ENCODE data around the gene HECTD4. TPM values are rescaled to one million over a fixed set of nuclear protein-coding genes. Genes with fewer than 3 reads are reported as not detected.

Gene HECTD4
- total and polyA plus RNA-seq, 2 of the 4 experiments (the other 2 are of a cell fraction) = 12.9 to 13.0 TPM

DNA sequence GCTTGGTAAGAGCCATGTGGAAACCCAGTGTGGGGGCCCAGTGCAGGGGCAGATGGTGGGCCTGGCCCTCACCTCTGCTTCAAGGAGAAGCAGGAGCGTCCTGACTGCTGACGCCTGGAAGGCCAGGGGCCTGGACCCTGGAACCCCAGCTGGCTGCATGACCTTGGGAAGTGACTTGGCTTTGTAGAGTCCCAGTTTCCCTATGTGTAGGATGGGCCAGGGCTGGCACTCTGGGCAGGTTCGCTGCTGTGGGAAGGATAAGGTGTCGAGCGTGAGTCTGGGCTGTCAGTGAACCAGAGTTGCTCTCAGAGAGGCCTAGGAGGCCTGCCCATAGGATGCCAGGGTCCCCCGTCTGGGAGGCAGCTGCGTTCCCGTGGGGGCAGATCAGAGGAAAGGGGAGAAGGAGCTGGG lies 213.7 kb downstream of the HECTD4 start:
- H3K4me3 ChIP-seq (ENCODE audit: insufficient read depth, low read depth, low read length) = no peak overlapping the region
- H3K9me1 ChIP-seq (ENCODE audit: insufficient read depth, low read length) = 0 out of 2 replicates have a peak, but pooled peaks cover 4% of the 10 kb centered on the region
- no peak for ATAC-seq (ENCODE audit: low read depth)
- H4K91ac ChIP-seq (ENCODE audit: insufficient read depth, low read depth, low read length) = no peak overlapping the region
- in situ Hi-C loops (cut with MboI; ENCODE audit: low sequenced_read_pairs) (no loop called here), dilution Hi-C loops (cut with HindIII; ENCODE audit: low sequenced_read_pairs, unreplicated experiment) (no loop called here), intact Hi-C loops (cut with micrococcal nuclease) (no loop called here)
- WGBS, 2 experiments (ENCODE audit: extremely low coverage in 2 of 2, insufficient read length in 1 of 2) = no CpG with 5 or more reads among the region's 8 CpGs
- H3K9me3 ChIP-seq (ENCODE audit: control insufficient read depth, insufficient read depth, low read length) = no peaks in the 10 kb centered on the region
- H3K9ac ChIP-seq (ENCODE audit: low read depth, low read length) = no peak overlapping the region
- no peaks in the 10 kb centered on the region for H3K4me1 ChIP-seq (ENCODE audit: control insufficient read depth, insufficient read depth, low read length)
- H3K4me2 ChIP-seq (ENCODE audit: low read depth, low read length) = no peak overlapping the region
- H3K23ac ChIP-seq (ENCODE audit: low read depth, low read length) = no peak overlapping the region
- H2BK20ac ChIP-seq (ENCODE audit: low read depth, low read length) = no peak overlapping the region
- H3K56ac ChIP-seq (ENCODE audit: extremely low read depth, insufficient read depth, low read length) = no peak overlapping the region
- no peak overlapping the region for H2AFZ ChIP-seq (replicated peaks; ENCODE audit: low read length, poor library complexity)
- H3K27ac ChIP-seq (ENCODE audit: insufficient read depth, low read length) = no peak overlapping the region
- peak overlapping the region; percentile 26 for H2AK9ac ChIP-seq (replicated peaks; ENCODE audit: low read depth, low read length, poor library complexity)
- H3K79me1 ChIP-seq (ENCODE audit: low read depth in 1 of 2, low read length in 2 of 2) = no peaks in the 10 kb centered on the region
- H4K20me1 ChIP-seq (ENCODE audit: insufficient read depth, low read length) = no peaks in the 10 kb centered on the region
- no peaks in the 10 kb centered on the region for H3K27me3 ChIP-seq (ENCODE audit: control insufficient read depth, insufficient read depth, low read length)
- H4K5ac ChIP-seq (ENCODE audit: low read depth, low read length) = no peak overlapping the region
- CTCF ChIA-PET = no interaction called here
- no peak overlapping the region for H4K8ac ChIP-seq (ENCODE audit: low read depth in 2 of 2, low read length in 2 of 2)
- H3K36me3 ChIP-seq (ENCODE audit: control insufficient read depth, insufficient read depth, low read length) = peaks cover 28% of the 10 kb centered on the region
- H3K4ac ChIP-seq (ENCODE audit: low read depth, low read length) = no peak overlapping the region
- H2BK5ac ChIP-seq (ENCODE audit: low read depth, low read length, poor library complexity, severe bottlenecking) = no peak overlapping the region
- BruUV-seq (replicated peaks) = no TSS peak
- no peak overlapping the region for H2BK120ac ChIP-seq (ENCODE audit: low read depth, low read length)
- DNase-seq = no peak
- no peak overlapping the region for H2AK5ac ChIP-seq (ENCODE audit: low read depth, low read length)
- no peak overlapping the region for H3K14ac ChIP-seq (replicated peaks; ENCODE audit: low read depth, low read length)
- H2BK15ac ChIP-seq (ENCODE audit: low read depth, low read length) = no peak overlapping the region
- no peak overlapping the region for H3K18ac ChIP-seq (ENCODE audit: low read depth, low read length)
- no peak for TF ChIP-seq CHD1 (IDR thresholded peaks at IDR 0.05; ENCODE audit: low read depth, low read length)
- no peak for TF ChIP-seq POLR2A (IDR thresholded peaks at IDR 0.05; ENCODE audit: low read depth, low read length)
- TF ChIP-seq MAFK (IDR thresholded peaks at IDR 0.05; ENCODE audit: low read depth, low read length) = no peak
- no peak for TF ChIP-seq RAD21 (IDR thresholded peaks at IDR 0.05; ENCODE audit: low read length)
- no peak for TF ChIP-seq MAZ (IDR thresholded peaks at IDR 0.05; ENCODE audit: borderline replicate concordance, low read depth, low read length)
- TF ChIP-seq RCOR1 (IDR thresholded peaks at IDR 0.05; ENCODE audit: insufficient replicate concordance, low read length) = no peak
- no peak for TF ChIP-seq SMC3 (IDR thresholded peaks at IDR 0.05; ENCODE audit: low read depth, low read length)
- TF ChIP-seq CEBPB (IDR thresholded peaks at IDR 0.05; ENCODE audit: low read depth, low read length) = no peak
- no peak for TF ChIP-seq BHLHE40 (IDR thresholded peaks at IDR 0.05; ENCODE audit: low read depth, low read length)
- TF ChIP-seq, protein P1, sequence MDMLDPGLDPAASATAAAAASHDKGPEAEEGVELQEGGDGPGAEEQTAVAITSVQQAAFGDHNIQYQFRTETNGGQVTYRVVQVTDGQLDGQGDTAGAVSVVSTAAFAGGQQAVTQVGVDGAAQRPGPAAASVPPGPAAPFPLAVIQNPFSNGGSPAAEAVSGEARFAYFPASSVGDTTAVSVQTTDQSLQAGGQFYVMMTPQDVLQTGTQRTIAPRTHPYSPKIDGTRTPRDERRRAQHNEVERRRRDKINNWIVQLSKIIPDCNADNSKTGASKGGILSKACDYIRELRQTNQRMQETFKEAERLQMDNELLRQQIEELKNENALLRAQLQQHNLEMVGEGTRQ (IDR thresholded peaks at IDR 0.05; ENCODE audit: low read depth, low read length) = no peak
- no peak for TF ChIP-seq MXI1 (IDR thresholded peaks at IDR 0.05; ENCODE audit: borderline replicate concordance, low read depth, low read length)
- POLR2A ChIA-PET (ENCODE audit: unreplicated experiment) = no interaction called here

Data from IMR-90 (cell line).